T47D (cell line): ENCODE results near the gene SUN1.

Source experiments
- DNase-seq, 2 experiments: peaks; one replicate each; pipeline versions ENCODE4 v3.0.0 to v3.0.0-alpha.2; 2011 to 2012; ENCODE audit warnings: low read depth in 1 of 2, low spot score in 1 of 2
- JUND ChIP-seq: IDR thresholded peaks from 2 replicates; pipeline ENCODE4 v1.6.1; 2012; ENCODE audit warnings: low read depth
- in situ Hi-C: cut with HindIII; loops from 2 replicates; pipeline ENCODE4 v1.10.0; 2016; ENCODE audit warnings: low sequenced_read_pairs, low pct_unique_long_range_greater_than_20kb

The SUN1 gene

GRCh38 chr7:909358-910329 is 77.4 kb downstream of the SUN1 start:
- no peak for TF ChIP-seq JUND
- no peak for DNase-seq
- in situ Hi-C loops = no loop called here

- in situ Hi-C loops = no loop called here
These were observed 78.2 kb downstream of the SUN1 start for GRCh38 chr7:910441-910861.

GRCh38 chr7:910931-911431 is 78.7 kb downstream of the SUN1 start:
- in situ Hi-C loops = no loop called here
- TF ChIP-seq JUND = no peak
- DNase-seq = no peak

More at GRCh38 chr7:910441-910861, 78.2 kb downstream of the SUN1 start:
- no peak for DNase-seq
- no peak for TF ChIP-seq JUND

- in situ Hi-C loops = no loop called here
These were observed 79.7 kb downstream of the SUN1 start for GRCh38 chr7:911791-912480.

GRCh38 chr7:913736-914520 is 81.7 kb downstream of the SUN1 start:
- no peak for TF ChIP-seq JUND
- in situ Hi-C loops = no loop called here
- DNase-seq = no peak

More at GRCh38 chr7:911791-912480, 79.7 kb downstream of the SUN1 start:
- no peak for TF ChIP-seq JUND
- DNase-seq = no peak

GRCh38 chr7:914521-915194 is 82.4 kb downstream of the SUN1 start:
- in situ Hi-C loops = no loop called here
- no peak for TF ChIP-seq JUND

GRCh38 chr7:915291-916218 is 83.3 kb downstream of the SUN1 start:
- TF ChIP-seq JUND = no peak
- in situ Hi-C loops = no loop called here

More at GRCh38 chr7:914521-915194, 82.4 kb downstream of the SUN1 start:
- DNase-seq = no peak

GRCh38 chr7:916291-916941 is 84.1 kb downstream of the SUN1 start:
- in situ Hi-C loops = no loop called here
- no peak for TF ChIP-seq JUND
- peak in 1 of 2 experiments; percentile 35 for DNase-seq

More at GRCh38 chr7:915291-916218, 83.3 kb downstream of the SUN1 start:
- no peak for DNase-seq

GRCh38 chr7:917255-918117 is 85.2 kb downstream of the SUN1 start:
- no peak for DNase-seq
- in situ Hi-C loops = no loop called here
- TF ChIP-seq JUND = no peak

GRCh38 chr7:918118-918425 is 85.8 kb downstream of the SUN1 start:
- no peak for DNase-seq
- no peak for TF ChIP-seq JUND

More at GRCh38 chr7:918118-918425, 85.8 kb downstream of the SUN1 start:
- in situ Hi-C loops = no loop called here
